ENCODE measurements around the gene ECSCR.
"Not testable (repeated sequence)": the region's sequence is repeated elsewhere in the genome, so short reads cannot be mapped to it uniquely, and the experiment has no call there.

ECSCR gene

GRCh38 chr5:139443831-139444453 is 18.6 kb downstream of the ECSCR start:
- DNase-seq: no peak

GRCh38 chr5:139440416-139440815 is 22.1 kb downstream of the ECSCR start:
- DNase-seq: not testable (repeated sequence)

- DNase-seq: peak; percentile 91
These were observed 23.3 kb downstream of the ECSCR start, which contains the start of gene DNAJC18 for GRCh38 chr5:139439013-139439903. DNAJC18 (minus strand) TSS chr5:139439525; CDS start chr5:139439445, 80 bp downstream.

GRCh38 chr5:139438707-139439012 is 23.9 kb downstream of the ECSCR start:
- no peak for DNase-seq

- DNase-seq: no peak
These were observed 26.9 kb downstream of the ECSCR start for GRCh38 chr5:139435676-139436075.

- DNase-seq: no peak
These were observed 30.8 kb downstream of the ECSCR start for GRCh38 chr5:139431706-139432105.

GRCh38 chr5:139430015-139430414 is 32.5 kb downstream of the ECSCR start:
- DNase-seq: no peak

GRCh38 chr5:139426203-139426885 is 36.2 kb downstream of the ECSCR start:
- DNase-seq: no peak

GRCh38 chr5:139425497-139425896 is 37.0 kb downstream of the ECSCR start:
- no peak for DNase-seq

- DNase-seq: peak; percentile 72
These were observed 40.1 kb downstream of the ECSCR start for GRCh38 chr5:139422307-139422893.

- DNase-seq: no peak
These were observed 43.0 kb downstream of the ECSCR start for GRCh38 chr5:139419226-139420192.

- no peak for DNase-seq
These were observed 43.8 kb downstream of the ECSCR start for GRCh38 chr5:139418793-139419192.

GRCh38 chr5:139417214-139417613 is 45.3 kb downstream of the ECSCR start:
- DNase-seq: no peak

GRCh38 chr5:139416651-139417050 is 45.9 kb downstream of the ECSCR start:
- DNase-seq: no peak

- DNase-seq: no peak
These were observed 46.7 kb downstream of the ECSCR start for GRCh38 chr5:139415869-139416268.

- DNase-seq: no peak
These were observed 47.2 kb downstream of the ECSCR start for GRCh38 chr5:139415221-139415861.

- DNase-seq: no peak
These were observed 47.9 kb downstream of the ECSCR start for GRCh38 chr5:139414581-139415130.

GRCh38 chr5:139413963-139414362 is 48.6 kb downstream of the ECSCR start:
- no peak for DNase-seq

- DNase-seq: no peak
These were observed 49.4 kb downstream of the ECSCR start for GRCh38 chr5:139413153-139413552.

- no peak for DNase-seq
These were observed 51.3 kb downstream of the ECSCR start for GRCh38 chr5:139410993-139411828.
